GM19023 (cell line): Measurements from ENCODE around the gene HBS1L.

Experiments used
- ATAC-seq: cut with Tn5 transposase; IDR thresholded peaks from one replicate; pipeline ENCODE4 v1.9.1; 2021; ENCODE audit warnings: mild to moderate bottlenecking, moderate library complexity; ENCODE audit not compliant: unreplicated experiment

The HBS1L gene

DNA sequence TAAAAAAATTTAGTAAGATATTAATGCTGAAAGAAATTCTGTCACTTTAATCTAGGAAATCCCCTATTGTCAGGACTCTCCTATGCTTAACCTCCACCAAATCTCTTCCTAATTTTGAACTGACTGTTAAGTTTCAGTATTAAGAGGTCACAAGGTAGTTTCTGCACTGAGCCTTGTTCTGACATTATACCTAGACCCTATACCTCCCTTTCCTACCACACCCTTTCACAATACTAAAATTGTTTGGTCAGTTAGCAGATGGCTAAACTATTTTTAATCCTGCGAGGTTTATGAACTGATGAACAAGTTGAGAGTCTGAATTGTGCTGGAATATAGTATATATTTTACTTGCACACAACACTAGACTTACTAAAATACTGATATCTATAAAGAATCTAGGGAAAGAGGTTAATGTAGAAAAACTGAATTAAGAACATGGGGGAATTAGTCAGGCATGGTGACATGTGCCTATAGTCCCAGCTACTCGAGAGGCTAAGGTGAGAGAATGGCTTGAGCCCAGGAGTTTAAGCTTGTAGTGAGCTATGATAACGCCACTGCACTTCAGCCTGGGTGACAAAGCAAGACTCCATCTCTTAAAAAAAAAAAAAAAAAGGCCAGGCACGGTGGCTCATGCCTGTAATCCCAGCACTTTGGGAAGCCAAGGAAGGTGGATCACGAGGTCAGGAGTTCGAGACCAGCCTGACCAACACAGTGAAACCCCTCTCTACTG is 51.5 kb downstream of the HBS1L start:
- ATAC-seq: peak; percentile 97

DNA sequence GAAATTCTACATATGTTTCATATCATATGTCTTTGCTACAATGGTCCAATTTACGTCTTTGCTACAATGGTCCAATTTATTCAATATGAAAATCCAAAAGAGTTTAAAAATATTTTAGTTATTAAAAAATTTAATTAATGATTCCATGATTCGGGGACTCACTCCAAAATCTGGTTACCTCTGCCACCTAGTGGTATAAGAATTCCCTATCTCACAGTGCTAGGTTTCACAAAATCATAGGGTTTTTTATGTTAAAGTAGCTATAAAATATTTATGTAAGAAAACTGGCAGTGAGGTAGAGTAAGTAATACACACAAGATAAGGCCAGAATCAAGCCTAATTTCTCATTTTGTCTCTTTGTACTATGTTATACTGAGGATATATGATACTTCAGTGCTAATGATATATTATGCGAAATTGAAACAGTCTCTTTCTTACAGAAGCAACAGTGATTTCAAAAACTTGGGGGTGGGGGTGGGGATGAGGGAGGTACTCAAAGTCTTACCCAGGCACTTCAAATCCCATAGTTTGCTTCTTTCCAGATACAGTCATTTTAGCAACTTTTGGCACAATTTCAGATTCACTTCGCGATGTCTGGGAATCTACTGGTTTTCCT is 52.3 kb downstream of the HBS1L start:
- ATAC-seq: no peak

DNA sequence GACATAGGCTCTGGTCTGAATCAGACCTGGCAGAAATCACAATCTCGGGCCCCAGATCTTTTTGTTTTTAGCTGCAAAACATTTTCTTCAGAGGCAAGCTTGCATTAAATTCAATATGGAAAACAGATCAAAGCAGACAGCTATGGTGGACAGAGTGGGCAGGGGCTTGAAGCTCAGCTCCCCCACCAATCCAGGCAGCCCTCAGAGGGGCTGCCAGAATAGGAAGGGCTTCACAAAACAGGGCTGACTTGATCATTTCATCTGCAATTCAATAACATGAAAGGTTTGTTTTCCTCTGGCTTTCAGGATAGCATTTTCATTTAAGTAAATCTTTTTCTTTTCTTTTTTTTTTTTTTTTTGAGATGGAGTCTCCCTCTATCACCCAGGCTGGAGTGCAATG is 55.5 kb downstream of the HBS1L start:
- no peak for ATAC-seq

DNA sequence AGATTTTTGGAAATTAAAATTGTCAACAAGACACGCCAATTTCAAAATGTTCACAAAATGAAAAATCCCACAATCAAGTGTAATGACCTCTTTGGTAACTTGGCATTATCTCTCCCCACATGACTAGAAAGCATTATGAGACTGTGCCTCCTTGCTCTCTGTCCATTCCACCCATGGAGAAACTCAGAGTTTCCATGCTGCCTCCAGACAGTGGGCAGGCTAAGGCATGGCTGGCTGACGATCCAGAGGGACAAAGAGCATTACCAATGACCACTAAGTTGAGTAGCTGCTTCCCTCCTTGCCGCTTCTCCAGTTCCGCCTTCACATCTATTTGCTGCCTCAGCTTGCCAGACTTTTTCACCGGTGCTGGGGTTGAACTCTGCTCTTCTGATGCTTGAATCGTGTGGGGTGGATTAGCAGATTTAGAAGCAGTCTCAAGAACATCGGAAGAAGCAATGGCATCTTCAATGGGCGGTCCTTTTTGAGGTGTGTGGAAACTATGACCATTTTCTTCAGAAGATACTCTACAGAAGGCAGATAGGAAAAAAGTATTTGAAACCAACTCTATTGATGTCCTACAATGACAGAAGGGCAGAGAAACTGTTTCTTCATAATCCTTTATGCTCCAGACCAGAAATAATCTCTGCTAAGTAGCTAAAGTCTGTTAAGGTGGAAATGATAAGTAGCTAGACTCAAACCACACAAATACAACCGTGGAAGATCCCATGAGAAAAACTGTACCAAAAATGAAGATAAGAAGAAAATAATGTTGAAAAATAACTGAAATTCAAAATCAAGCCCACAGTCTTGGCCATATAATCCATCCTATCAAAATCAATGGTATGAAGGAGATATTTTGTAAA is 57.3 kb downstream of the HBS1L start:
- ATAC-seq: no peak

DNA sequence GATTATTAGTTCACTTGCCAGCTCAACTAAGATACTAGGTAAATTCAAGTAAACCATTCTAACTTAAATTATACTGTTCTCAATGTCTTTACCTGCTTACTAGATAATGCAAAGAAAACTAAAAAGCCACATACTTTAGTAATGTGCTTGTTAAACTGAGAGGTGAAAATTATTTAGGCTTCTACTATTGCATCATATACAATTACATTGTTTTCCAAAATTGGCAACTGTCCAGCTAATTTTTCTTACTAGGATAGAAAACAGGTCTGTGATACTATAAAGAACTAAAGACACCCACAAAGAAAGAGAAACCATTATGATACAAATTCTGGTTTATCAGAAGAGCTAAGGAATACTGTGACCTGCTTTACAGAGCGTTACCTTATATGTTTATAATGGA is 59.1 kb downstream of the HBS1L start:
- ATAC-seq: no peak

DNA sequence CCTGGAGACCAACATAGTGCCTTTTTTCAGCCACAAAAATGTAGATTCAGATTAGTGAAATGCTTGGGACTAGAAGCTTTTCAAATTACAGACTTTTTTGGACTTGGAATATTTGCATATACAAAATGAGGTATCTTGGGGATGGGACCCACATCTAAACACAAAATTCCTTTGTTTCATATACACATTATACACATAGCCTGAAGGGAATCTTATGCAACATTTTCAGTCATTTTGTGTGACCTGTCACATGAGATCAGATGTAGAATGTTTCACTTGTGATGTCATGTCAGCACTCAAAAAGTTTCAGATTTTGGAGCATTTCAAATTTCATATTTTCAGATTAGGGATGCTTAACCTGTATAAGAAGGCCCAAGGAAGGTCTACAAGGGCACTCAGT is 60.2 kb downstream of the HBS1L start:
- ATAC-seq: no peak

DNA sequence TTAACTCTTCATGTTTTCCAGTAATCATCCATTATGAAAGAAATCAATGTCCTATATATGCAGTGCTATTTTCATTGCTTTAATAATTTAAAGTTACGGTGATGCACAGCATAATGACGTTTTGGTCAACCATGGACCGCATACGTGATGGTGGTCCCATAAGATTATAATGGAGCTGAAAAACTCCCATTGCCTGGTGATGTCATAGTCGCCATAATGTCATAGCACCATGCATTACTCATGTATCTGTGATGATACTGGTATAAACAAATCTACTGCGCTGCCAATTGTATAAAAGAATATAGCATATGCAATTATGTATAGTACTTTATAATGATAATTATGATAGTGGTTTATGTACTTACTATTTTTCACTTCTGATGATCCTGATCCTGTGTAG is 62.5 kb downstream of the HBS1L start:
- no peak for ATAC-seq

DNA sequence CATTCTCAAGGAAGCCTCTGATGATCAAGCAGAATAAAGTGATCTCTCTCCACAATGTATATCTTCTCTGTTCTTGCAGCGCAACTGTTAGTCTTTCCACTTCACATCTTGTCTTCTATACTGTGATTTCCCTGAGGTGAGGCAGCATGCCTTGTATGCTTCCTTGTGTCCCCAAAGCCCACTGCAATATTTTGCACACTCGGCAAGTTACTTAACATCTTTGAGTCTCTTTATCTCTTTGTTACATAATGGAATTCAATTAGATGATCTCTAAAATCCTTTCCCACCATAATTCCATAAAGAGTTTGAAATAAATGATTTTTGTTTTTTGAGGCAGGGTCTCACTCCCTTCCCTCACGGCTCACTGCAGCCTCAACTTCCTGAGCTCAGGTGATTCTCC is 64.4 kb downstream of the HBS1L start:
- no peak for ATAC-seq

DNA sequence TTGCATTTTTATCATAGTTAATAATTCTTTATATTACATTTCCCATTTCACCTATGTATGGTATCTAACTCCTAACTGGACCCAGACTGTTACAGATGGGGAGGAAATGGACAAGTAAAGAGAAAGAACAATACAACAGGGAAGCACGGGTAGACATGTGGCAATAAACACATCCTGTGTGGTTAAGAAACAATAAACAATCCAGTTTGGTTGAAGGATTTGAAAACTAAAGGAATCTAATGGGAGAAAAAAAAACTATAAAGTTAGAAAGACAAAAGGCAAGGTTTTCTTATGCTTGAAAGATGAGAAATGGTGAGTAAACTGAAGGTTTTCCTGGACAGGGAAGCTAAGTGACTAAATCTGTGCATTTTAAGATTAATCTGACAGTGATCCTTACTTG is 69.8 kb downstream of the HBS1L start:
- no peak for ATAC-seq

DNA sequence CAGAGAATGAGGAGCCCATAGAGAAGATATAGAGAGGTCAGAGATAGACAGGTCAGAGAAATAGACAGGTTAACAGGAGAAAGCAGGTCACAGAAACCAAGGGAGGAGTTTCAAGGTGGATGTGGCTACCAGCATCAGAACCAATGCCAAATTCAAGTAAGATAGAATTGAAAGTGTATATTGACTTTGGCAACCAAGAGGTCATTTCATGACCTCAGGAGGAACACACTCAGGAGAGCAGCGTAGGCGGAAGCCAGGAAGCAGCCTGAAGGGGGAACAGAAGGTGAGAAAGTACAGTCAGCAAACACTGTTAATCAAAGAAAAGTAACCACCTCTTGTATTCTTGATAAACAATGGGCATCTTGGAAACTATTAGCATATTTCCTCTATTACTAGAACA is 70.8 kb downstream of the HBS1L start:
- no peak for ATAC-seq

DNA sequence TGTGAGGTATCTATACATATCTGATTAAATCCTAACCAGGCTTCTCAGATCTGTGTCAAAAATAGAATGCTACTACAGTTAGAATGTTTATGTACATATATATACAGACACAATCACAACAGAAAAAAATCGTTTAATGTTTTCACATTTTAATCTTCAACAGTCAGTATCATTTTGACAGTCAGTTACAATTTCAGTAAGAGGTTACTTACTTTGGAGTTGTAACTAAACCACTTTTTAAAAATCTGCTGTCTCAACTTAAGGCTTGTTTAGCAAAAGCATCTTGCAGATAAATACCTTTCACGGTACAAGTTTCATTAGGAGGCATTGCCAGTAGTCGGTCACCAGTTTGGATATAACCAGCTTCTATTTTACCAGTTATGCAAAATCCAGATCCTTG is 72.5 kb downstream of the HBS1L start:
- no peak for ATAC-seq

DNA sequence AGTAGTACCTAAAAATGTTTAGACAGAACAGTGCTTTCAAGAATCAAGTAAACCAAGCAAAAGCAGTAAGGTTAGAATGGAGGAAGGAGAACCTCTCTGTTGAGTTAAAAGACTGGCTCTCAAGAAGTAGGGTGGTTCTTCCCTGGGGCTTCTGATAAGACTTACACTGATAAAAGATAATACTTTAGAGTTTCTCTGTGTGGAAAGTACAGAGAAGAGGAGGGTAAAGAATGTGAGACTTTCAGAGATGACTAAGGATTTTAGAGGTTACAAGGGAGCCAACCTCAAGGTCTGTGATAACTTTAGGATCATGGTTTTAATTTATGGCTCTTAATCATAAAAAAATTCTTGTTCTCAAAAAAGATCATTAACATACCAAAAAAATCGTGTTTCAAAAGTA is 73.8 kb downstream of the HBS1L start:
- no peak for ATAC-seq

DNA sequence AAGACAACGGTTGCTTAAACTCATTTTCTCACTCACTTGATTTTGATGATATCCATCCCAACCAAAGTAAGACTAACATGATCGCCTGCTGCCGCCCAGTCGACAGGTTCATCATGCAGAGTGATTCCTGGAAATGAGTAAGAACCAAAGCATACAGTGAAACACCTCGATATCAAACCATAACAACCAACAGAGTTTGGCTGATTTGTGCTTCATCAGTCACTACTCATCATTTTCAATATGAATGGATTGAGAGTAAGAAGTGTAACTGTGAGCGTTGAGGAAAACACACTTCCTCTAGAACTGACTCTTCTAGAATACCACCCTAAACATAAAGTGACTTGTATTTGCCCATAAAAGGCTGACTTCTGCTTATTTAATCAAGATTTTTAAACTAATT is 75.5 kb downstream of the HBS1L start:
- ATAC-seq: peak; percentile 87

DNA sequence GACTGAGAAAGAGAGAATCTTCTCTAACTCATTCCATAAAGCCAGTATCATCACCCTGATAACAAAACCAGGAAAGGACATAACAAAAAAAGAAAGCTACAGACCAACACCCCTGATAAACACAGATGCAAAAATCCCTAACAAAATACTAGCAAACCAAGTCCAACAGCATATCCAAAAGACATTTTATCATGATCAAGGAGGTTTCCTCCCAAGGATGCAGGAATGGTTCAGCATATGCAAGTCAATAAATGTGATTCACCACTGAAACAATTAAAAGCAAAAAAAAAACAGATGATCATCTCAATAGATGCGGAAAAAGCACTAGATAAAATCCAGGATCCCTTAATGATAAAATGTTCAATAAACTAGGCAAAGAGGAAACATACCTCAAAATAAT is 80.3 kb downstream of the HBS1L start:
- ATAC-seq: no peak

DNA sequence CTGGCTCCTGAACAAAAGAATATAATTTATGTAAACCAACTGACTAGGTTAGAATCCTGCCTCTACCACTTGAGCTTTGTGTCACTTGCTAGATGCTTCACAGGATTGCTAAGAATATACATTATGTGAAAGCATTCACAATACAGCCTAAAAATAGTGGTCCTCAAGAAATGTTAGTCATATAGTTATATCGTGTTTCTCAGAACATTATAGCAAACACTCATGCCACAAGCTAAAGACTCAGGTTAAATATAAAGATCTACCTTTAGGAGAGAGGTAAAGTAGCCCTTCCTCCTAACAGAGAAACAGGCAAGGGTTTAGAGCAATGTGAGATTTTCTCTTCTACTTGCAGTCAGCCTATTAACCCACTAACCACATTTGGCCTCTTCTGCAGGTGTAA is 86.9 kb downstream of the HBS1L start:
- no peak for ATAC-seq

DNA sequence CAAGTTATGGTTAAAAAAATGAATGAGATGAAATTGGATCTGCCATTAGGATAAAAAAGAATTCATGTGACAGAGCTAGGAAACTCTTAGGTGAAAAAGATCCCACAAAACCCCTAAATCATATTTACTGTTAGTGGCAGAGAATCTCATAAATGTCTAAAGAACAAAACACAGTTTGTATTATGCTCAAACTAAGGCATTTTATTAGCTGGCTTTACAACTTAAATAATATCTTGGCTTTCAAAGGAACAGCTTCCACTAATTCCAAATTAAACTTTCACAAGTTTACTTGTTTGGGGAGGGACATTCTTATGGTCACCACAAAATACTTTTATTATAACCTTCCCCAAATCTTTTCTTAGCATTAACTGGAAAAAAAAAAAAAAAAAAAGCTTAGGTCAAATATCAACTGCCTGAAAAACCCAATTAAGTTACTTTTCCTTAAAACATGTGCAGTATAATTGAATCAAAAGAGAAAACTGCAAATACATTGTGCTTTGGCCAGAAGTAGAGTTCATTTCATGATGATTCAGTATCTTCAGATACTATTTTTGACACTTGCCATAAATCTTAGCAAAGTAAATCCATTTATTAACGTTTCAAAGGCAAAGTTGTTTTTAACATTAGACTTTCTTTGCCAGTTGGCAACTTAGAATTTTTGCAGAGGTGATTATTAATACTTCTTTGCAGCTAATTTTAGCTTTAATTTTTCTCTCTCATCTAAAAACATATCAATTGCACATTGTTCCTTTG is 90.0 kb downstream of the HBS1L start:
- ATAC-seq: no peak

DNA sequence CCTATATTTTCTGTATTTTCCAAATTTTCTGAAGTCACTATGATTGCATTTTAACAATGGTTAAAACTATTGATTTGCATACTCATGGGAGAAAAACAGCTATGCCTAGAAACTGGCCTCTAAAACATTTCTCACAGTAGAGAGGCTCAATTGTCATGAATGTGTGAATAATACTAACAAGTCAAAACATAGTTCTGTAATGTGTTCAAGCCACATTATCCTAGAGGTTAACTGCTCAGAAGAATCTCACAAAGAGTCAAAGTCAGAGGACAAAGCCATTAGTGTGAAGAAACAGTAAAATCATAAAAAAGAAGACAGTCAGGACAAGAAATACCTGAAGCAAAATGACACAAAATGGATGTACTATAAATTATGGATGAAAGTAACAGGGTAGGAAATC is 92.2 kb downstream of the HBS1L start:
- no peak for ATAC-seq

DNA sequence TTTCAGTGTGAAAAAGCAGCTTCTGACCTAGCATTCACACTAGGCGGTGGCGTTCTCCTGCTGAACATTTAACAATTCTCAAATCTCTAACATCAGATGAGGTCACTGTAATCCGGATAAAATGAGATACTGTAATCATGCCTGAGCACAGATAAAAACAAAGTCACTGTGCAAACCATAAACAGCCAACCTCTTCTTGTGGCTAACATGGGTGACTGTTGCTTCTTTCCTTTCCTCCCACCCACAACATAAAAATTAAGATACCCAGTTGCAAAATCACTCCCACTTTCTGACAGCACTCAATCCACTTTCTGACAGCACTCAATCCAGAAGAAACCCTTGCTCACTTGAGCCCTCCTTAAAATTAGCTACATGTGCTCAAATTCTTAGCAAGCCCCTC is 93.3 kb downstream of the HBS1L start:
- ATAC-seq: no peak

DNA sequence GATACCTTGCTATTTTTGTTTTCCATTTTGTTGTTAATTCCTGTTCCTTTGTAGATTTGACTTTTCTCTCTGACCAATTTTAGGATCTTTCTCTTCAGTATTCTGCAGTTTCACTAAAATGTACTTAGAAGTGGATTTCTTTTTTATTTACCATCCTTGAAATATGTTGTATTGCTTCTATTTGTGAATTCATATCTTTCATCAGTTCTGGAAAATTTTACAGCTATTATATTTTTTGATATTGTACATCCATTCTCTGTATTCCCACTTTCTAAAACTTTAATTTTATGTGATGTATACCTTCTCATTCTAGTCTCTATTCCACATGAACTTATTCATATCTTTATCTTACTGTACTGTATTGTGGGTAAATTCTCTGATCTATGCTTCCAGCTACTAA is 95.0 kb downstream of the HBS1L start:
- no peak for ATAC-seq

DNA sequence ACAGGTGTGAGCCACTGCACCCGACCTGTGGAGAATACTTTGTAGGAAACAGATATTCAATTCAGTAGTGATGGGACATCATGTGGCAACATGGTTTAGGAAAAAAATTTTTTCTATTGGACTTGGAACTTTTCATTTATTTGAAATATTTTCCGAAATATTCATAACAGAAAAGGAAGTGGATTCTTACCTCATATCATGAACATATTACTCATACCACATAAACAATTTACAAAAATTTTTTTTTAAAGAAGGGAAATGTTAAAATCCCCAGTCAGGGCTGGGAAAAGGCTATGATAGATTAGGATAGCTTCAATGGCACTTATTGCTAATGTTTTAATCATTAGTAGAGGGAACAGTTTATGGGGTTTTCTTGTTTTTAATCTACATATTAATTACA is 97.9 kb downstream of the HBS1L start:
- no peak for ATAC-seq

DNA sequence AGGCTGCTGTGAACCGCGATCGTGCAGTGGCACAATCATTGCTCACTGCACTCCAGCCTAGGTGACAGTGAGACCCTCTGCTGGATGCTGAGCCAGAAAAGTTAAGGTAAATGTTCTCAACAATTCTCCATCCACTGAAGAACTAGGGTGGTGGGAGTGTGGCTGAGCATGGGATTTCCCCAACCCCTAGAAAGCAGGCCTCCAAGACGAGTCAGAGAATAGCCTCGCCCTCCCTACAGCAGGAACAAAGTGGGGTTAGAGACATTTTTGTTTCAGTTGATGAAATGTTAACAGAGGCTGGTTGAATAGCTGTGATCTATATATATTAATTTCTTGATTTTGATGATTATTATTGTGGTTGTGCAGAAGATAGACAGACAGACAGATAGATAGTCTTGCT is 98.6 kb downstream of the HBS1L start:
- no peak for ATAC-seq
